ENCODE measurements around the gene ENPEP. TPM values are rescaled to one million over a fixed set of nuclear protein-coding genes. Genes with fewer than 3 reads are reported as not detected.

ENPEP gene
- total and polyA plus RNA-seq, 10 of the 15 experiments (the other 5 are each of a cell fraction or from before 2014, with no cell fraction given): 0.03 TPM; not detected in 9

GRCh38 chr4:110527156-110527555 is 51.2 kb downstream of the ENPEP start:
- DNase-seq (ENCODE audit: low read depth, low spot score) (no peak), ATAC-seq (no peak), FAIRE-seq (no peak)
- H3K36me3 ChIP-seq (ENCODE audit: control insufficient read depth in 2 of 2, insufficient read depth in 2 of 2, low read length in 1 of 2): no peaks in the 10 kb centered on the region
- in situ Hi-C loops (cut with MboI): no loop called here
- H3K79me2 ChIP-seq (ENCODE audit: control insufficient read depth, insufficient read depth, low read length): no peaks in the 10 kb centered on the region
- CTCF ChIA-PET: interaction anchor here (1.4 kb wide), 1 partner anchor 8 kb away, joined by 3 read pairs; no protein-coding TSS in a partner anchor
- 1% methylated on average over 4 of the region's 4 CpGs for WGBS (ENCODE audit: insufficient coverage, insufficient replicate concordance, low lambda C conversion rate, missing lambda C conversion rate)
- no peak overlapping the region for H3K9ac ChIP-seq (ENCODE audit: control insufficient read depth, insufficient read depth, low read length)
- BruUV-seq (replicated peaks): no TSS peak
- no peak for TF ChIP-seq SIN3A (IDR thresholded peaks at IDR 0.05; ENCODE audit: low read depth, low read length)
- no peak for TF ChIP-seq KAT2A (conservative IDR thresholded peaks at IDR 0.05; ENCODE audit: control insufficient read depth, low read depth, low read length)
- TF ChIP-seq ASH2L (IDR thresholded peaks at IDR 0.05; ENCODE audit: borderline replicate concordance, low read depth): no peak
- no peak for TF ChIP-seq PAX8 (IDR thresholded peaks at IDR 0.05)
- TF ChIP-seq CREB1 (IDR thresholded peaks at IDR 0.05; ENCODE audit: low read depth): no peak
- no peaks in the 10 kb centered on the region for H3K9me3 ChIP-seq (replicated peaks; ENCODE audit: control insufficient read depth, insufficient read depth, low read length)
- H3K4me3 ChIP-seq: no peak overlapping the region
- RAD21 ChIA-PET (ENCODE audit: unreplicated experiment): no interaction called here
- POLR2A ChIA-PET: interaction anchor here (0.6 kb wide), 1 partner anchor 1989 kb away, joined by 3 read pairs; no protein-coding TSS in a partner anchor
- no peaks in the 10 kb centered on the region for H3K4me1 ChIP-seq (ENCODE audit: control insufficient read depth, insufficient read depth, low read length)
- H3K27me3 ChIP-seq (replicated peaks in 1 of 2; ENCODE audit: control insufficient read depth in 2 of 2, insufficient read depth in 2 of 2, low read length in 1 of 2): no peaks in the 10 kb centered on the region
- SMC1A ChIA-PET (ENCODE audit: uncharacterized antibody, unreplicated experiment): no interaction called here
- H4K20me1 ChIP-seq (ENCODE audit: control insufficient read depth, insufficient read depth): no peaks in the 10 kb centered on the region
- intact Hi-C loops (cut with micrococcal nuclease; ENCODE audit: unreplicated experiment): no loop called here
- no peak overlapping the region for H2AFZ ChIP-seq (ENCODE audit: control insufficient read depth, low read depth, low read length)
- no peak overlapping the region for H3K4me2 ChIP-seq (ENCODE audit: control insufficient read depth, insufficient read depth)
- H3K27ac ChIP-seq (ENCODE audit: control insufficient read depth, insufficient read depth): no peak overlapping the region

GRCh38 chr4:110532901-110533589 is 57.1 kb downstream of the ENPEP start:
- intact Hi-C loops (cut with micrococcal nuclease; ENCODE audit: unreplicated experiment): no loop called here
- H3K27ac ChIP-seq (ENCODE audit: control insufficient read depth, insufficient read depth): no peak overlapping the region
- POLR2A ChIA-PET: no interaction called here
- TF ChIP-seq MLLT1 (IDR thresholded peaks at IDR 0.05): no peak
- TF ChIP-seq, protein P1, sequence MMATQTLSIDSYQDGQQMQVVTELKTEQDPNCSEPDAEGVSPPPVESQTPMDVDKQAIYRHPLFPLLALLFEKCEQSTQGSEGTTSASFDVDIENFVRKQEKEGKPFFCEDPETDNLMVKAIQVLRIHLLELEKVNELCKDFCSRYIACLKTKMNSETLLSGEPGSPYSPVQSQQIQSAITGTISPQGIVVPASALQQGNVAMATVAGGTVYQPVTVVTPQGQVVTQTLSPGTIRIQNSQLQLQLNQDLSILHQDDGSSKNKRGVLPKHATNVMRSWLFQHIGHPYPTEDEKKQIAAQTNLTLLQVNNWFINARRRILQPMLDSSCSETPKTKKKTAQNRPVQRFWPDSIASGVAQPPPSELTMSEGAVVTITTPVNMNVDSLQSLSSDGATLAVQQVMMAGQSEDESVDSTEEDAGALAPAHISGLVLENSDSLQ (IDR thresholded peaks at IDR 0.05): no peak
- TF ChIP-seq BHLHE40 (IDR thresholded peaks at IDR 0.05; ENCODE audit: borderline replicate concordance in 1 of 2, low read depth in 2 of 2, low read length in 1 of 2): no peak
- TF ChIP-seq, protein P2, sequence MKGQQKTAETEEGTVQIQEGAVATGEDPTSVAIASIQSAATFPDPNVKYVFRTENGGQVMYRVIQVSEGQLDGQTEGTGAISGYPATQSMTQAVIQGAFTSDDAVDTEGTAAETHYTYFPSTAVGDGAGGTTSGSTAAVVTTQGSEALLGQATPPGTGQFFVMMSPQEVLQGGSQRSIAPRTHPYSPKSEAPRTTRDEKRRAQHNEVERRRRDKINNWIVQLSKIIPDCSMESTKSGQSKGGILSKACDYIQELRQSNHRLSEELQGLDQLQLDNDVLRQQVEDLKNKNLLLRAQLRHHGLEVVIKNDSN (IDR thresholded peaks at IDR 0.05; ENCODE audit: borderline replicate concordance, extremely low read length, insufficient read depth, low read depth, low read length): no peak
- TF ChIP-seq PAX8 (IDR thresholded peaks at IDR 0.05): no peak
- TF ChIP-seq MEF2A (IDR thresholded peaks at IDR 0.05; ENCODE audit: insufficient read depth, low read depth, low read length): no peak
- TF ChIP-seq, protein P3, sequence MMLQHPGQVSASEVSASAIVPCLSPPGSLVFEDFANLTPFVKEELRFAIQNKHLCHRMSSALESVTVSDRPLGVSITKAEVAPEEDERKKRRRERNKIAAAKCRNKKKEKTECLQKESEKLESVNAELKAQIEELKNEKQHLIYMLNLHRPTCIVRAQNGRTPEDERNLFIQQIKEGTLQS (IDR thresholded peaks at IDR 0.05; ENCODE audit: borderline replicate concordance, extremely low read depth, low read depth, low read length): no peak
- TF ChIP-seq SREBF2 (IDR thresholded peaks at IDR 0.05; ENCODE audit: low read length): no peak
- TF ChIP-seq HDAC2 (IDR thresholded peaks at IDR 0.05): no peak

More at GRCh38 chr4:110532901-110533589, 57.1 kb downstream of the ENPEP start:
- Histone ChIP-seq H3K79me2 (ENCODE audit: control insufficient read depth, insufficient read depth, low read length) (no peaks in the 10 kb centered on the region), H3K36me3 (ENCODE audit: control insufficient read depth in 2 of 2, insufficient read depth in 2 of 2, low read length in 1 of 2) (no peaks in the 10 kb centered on the region), H2AFZ (ENCODE audit: control insufficient read depth, low read depth, low read length) (no peak overlapping the region), H3K9ac (ENCODE audit: control insufficient read depth, insufficient read depth, low read length) (no peak overlapping the region), H3K4me1 (ENCODE audit: control insufficient read depth, insufficient read depth, low read length) (no peaks in the 10 kb centered on the region), H3K4me2 (ENCODE audit: control insufficient read depth, insufficient read depth) (no peak overlapping the region), H3K9me3 (replicated peaks; ENCODE audit: control insufficient read depth, insufficient read depth, low read length) (no peaks in the 10 kb centered on the region; the same call in 2 of the 3 replicates), H3K4me3 (no peak overlapping the region), H3K27me3 (replicated peaks in 1 of 2; ENCODE audit: control insufficient read depth in 2 of 2, insufficient read depth in 2 of 2, low read length in 1 of 2) (no peaks in the 10 kb centered on the region), H4K20me1 (ENCODE audit: control insufficient read depth, insufficient read depth) (no peaks in the 10 kb centered on the region)
- BruUV-seq (replicated peaks): no TSS peak
- ATAC-seq (no peak), FAIRE-seq (no peak), DNase-seq (ENCODE audit: low read depth, low spot score) (no peak)
- CTCF ChIA-PET: interaction anchor here (0.7 to 1.8 kb wide), 2 partner anchors 7 to 534 kb away, joined by 3 to 4 read pairs; no protein-coding TSS in a partner anchor
- RAD21 ChIA-PET (ENCODE audit: unreplicated experiment): interaction anchor here (1.5 kb wide), 1 partner anchor 14 kb away, joined by 4 read pairs; no protein-coding TSS in a partner anchor
- SMC1A ChIA-PET (ENCODE audit: uncharacterized antibody, unreplicated experiment): no interaction called here
- in situ Hi-C loops (cut with MboI): no loop called here
- 51% methylated on average over 4 of the region's 4 CpGs for WGBS (ENCODE audit: insufficient coverage, insufficient replicate concordance, low lambda C conversion rate, missing lambda C conversion rate)

Measured in GM12878 (cell line).